ENCODE results near the gene NR1D1.

The NR1D1 gene

GRCh38 chr17:40113907-40114245 is 13.5 kb upstream of the NR1D1 start:
- peak overlapping the region; percentile 85 for H2BK5ac ChIP-seq (ENCODE audit: low read depth, low read length, poor library complexity, severe bottlenecking)
- peaks cover 4% of the 10 kb centered on the region for H3K79me1 ChIP-seq (replicated peaks; ENCODE audit: low read length, poor library complexity, severe bottlenecking)
- no peak overlapping the region for H2BK15ac ChIP-seq (ENCODE audit: low read depth, poor library complexity, severe bottlenecking)
- H3K36me3 ChIP-seq (ENCODE audit: control insufficient read depth in 1 of 2, insufficient read depth in 2 of 2, low read depth in 1 of 2, low read length in 2 of 2), result no peaks in the 10 kb centered on the region
- H3K4me2 ChIP-seq (ENCODE audit: low read length, poor library complexity, severe bottlenecking), result peak overlapping the region; percentile 80
- peak; percentile 62 for DNase-seq
- H3K4ac ChIP-seq (ENCODE audit: low read depth in 1 of 2, low read length in 2 of 2), result peak overlapping the region; percentile 58 to 76
- peak overlapping the region; percentile 85 for H3K9ac ChIP-seq (ENCODE audit: low read length)
- WGBS, result 67% methylated on average over 3 of the region's 5 CpGs
- no peak overlapping the region for H3K23ac ChIP-seq (ENCODE audit: low read length in 2 of 2)
- H4K91ac ChIP-seq (ENCODE audit: low read length), result no peak overlapping the region
- peak overlapping the region; percentile 82 for H2AK5ac ChIP-seq (ENCODE audit: low read length, severe bottlenecking)
- no peak overlapping the region for H3K14ac ChIP-seq (ENCODE audit: low read length in 2 of 2)
- H3K9me3 ChIP-seq (ENCODE audit: control insufficient read depth, low read length), result no peaks in the 10 kb centered on the region
- H3K4me1 ChIP-seq (ENCODE audit: control insufficient read depth, insufficient read depth, low read depth, low read length), result peaks cover 25% of the 10 kb centered on the region
- no peak overlapping the region for H2AFZ ChIP-seq (ENCODE audit: low read depth, low read length)
- peak overlapping the region in 1 of 2 experiments; percentile 71 for H3K4me3 ChIP-seq (ENCODE audit: insufficient read depth in 1 of 2, low read depth in 1 of 2, low read length in 2 of 2)
- no peak overlapping the region for H2BK12ac ChIP-seq (ENCODE audit: low read length in 2 of 2)
- peak overlapping the region; percentile 82 for H2BK120ac ChIP-seq (ENCODE audit: low read depth, low read length)
- peak overlapping the region; percentile 65 to 92 for H3K18ac ChIP-seq (ENCODE audit: low read depth in 1 of 2, low read length in 2 of 2)
- H3K27me3 ChIP-seq (ENCODE audit: control insufficient read depth in 1 of 2, insufficient read depth in 1 of 2, low read length in 2 of 2), result no peaks in the 10 kb centered on the region
- H4K8ac ChIP-seq (ENCODE audit: low read length), result peak overlapping the region; percentile 97
- peak overlapping the region; percentile 98 for H3K27ac ChIP-seq (ENCODE audit: low read length, poor library complexity, severe bottlenecking)

GRCh38 chr17:40113110-40113906 is 12.9 kb upstream of the NR1D1 start:
- Histone ChIP-seq H3K27ac (ENCODE audit: low read length, poor library complexity, severe bottlenecking) (peak overlapping the region; percentile 98), H3K23ac (ENCODE audit: low read length in 2 of 2) (no peak overlapping the region), H3K4me2 (ENCODE audit: low read length, poor library complexity, severe bottlenecking) (peak overlapping the region; percentile 80), H3K36me3 (ENCODE audit: control insufficient read depth in 1 of 2, insufficient read depth in 2 of 2, low read depth in 1 of 2, low read length in 2 of 2) (no peaks in the 10 kb centered on the region), H3K9me3 (ENCODE audit: control insufficient read depth, low read length) (no peaks in the 10 kb centered on the region), H2AFZ (ENCODE audit: low read depth, low read length) (no peak overlapping the region), H3K79me1 (replicated peaks; ENCODE audit: low read length, poor library complexity, severe bottlenecking) (peaks cover 4% of the 10 kb centered on the region), H3K4me1 (ENCODE audit: control insufficient read depth, insufficient read depth, low read depth, low read length) (peaks cover 25% of the 10 kb centered on the region), H3K27me3 (ENCODE audit: control insufficient read depth in 1 of 2, insufficient read depth in 1 of 2, low read length in 2 of 2) (no peaks in the 10 kb centered on the region), H3K14ac (ENCODE audit: low read length in 2 of 2) (no peak overlapping the region), H3K18ac (ENCODE audit: low read depth in 1 of 2, low read length in 2 of 2) (peak overlapping the region; percentile 63 to 92), H2BK5ac (ENCODE audit: low read depth, low read length, poor library complexity, severe bottlenecking) (peak overlapping the region; percentile 97), H3K9ac (ENCODE audit: low read length) (peak overlapping the region; percentile 85), H2BK120ac (ENCODE audit: low read depth, low read length) (peak overlapping the region; percentile 89), H2BK15ac (ENCODE audit: low read depth, poor library complexity, severe bottlenecking) (peak overlapping the region; percentile 90), H4K8ac (ENCODE audit: low read length) (peak overlapping the region; percentile 97), H3K4me3 (ENCODE audit: insufficient read depth in 1 of 2, low read depth in 1 of 2, low read length in 2 of 2) (peak overlapping the region; percentile 30 to 71), H2AK5ac (ENCODE audit: low read length, severe bottlenecking) (peak overlapping the region; percentile 78), H3K4ac (ENCODE audit: low read depth in 1 of 2, low read length in 2 of 2) (peak overlapping the region; percentile 76 to 77), H4K91ac (ENCODE audit: low read length) (peak overlapping the region; percentile 93), H2BK12ac (ENCODE audit: low read length in 2 of 2) (peak overlapping the region; percentile 17 to 32)
- DNase-seq, result peak; percentile 94
- 2% methylated on average over 16 of the region's 17 CpGs for WGBS

- H3K18ac ChIP-seq (ENCODE audit: low read depth in 1 of 2, low read length in 2 of 2), result peak overlapping the region; percentile 7 to 11
- H3K79me1 ChIP-seq (replicated peaks; ENCODE audit: low read length, poor library complexity, severe bottlenecking), result peaks cover 2% of the 10 kb centered on the region
- no peak overlapping the region for H2BK15ac ChIP-seq (ENCODE audit: low read depth, poor library complexity, severe bottlenecking)
- H3K36me3 ChIP-seq (ENCODE audit: control insufficient read depth in 1 of 2, insufficient read depth in 2 of 2, low read depth in 1 of 2, low read length in 2 of 2), result no peaks in the 10 kb centered on the region
- H4K91ac ChIP-seq (ENCODE audit: low read length), result peak overlapping the region; percentile 78
- no peaks in the 10 kb centered on the region for H3K9me3 ChIP-seq (ENCODE audit: control insufficient read depth, low read length)
- no peak for DNase-seq
- peaks cover 31% of the 10 kb centered on the region for H3K4me1 ChIP-seq (ENCODE audit: control insufficient read depth, insufficient read depth, low read depth, low read length)
- peak overlapping the region; percentile 76 for H2BK120ac ChIP-seq (ENCODE audit: low read depth, low read length)
- peak overlapping the region; percentile 85 for H3K9ac ChIP-seq (ENCODE audit: low read length)
- H2BK5ac ChIP-seq (ENCODE audit: low read depth, low read length, poor library complexity, severe bottlenecking), result no peak overlapping the region
- H2AFZ ChIP-seq (ENCODE audit: low read depth, low read length), result no peak overlapping the region
- H3K27ac ChIP-seq (ENCODE audit: low read length, poor library complexity, severe bottlenecking), result peak overlapping the region; percentile 26
- peak overlapping the region; percentile 73 for H2AK5ac ChIP-seq (ENCODE audit: low read length, severe bottlenecking)
- H3K4me3 ChIP-seq (ENCODE audit: insufficient read depth in 1 of 2, low read depth in 1 of 2, low read length in 2 of 2), result peak overlapping the region in 1 of 2 experiments; percentile 71
- no peaks in the 10 kb centered on the region for H3K27me3 ChIP-seq (ENCODE audit: control insufficient read depth in 1 of 2, insufficient read depth in 1 of 2, low read length in 2 of 2)
- 86% methylated on average over 2 of the region's 4 CpGs for WGBS
- peak overlapping the region in 1 of 2 experiments; percentile 89 for H3K4ac ChIP-seq (ENCODE audit: low read depth in 1 of 2, low read length in 2 of 2)
- no peak overlapping the region for H3K14ac ChIP-seq (ENCODE audit: low read length in 2 of 2)
- H4K8ac ChIP-seq (ENCODE audit: low read length), result peak overlapping the region; percentile 76
- H3K4me2 ChIP-seq (ENCODE audit: low read length, poor library complexity, severe bottlenecking), result no peak overlapping the region
- H2BK12ac ChIP-seq (ENCODE audit: low read length in 2 of 2), result peak overlapping the region; percentile 49 to 93
- H3K23ac ChIP-seq (ENCODE audit: low read length in 2 of 2), result no peak overlapping the region
Measured at GRCh38 chr17:40112718-40113109, 12.3 kb upstream of the NR1D1 start.

GRCh38 chr17:40112191-40112711 is 11.9 kb upstream of the NR1D1 start:
- H4K8ac ChIP-seq (ENCODE audit: low read length), result peak overlapping the region; percentile 76
- peak overlapping the region; percentile 76 for H2BK120ac ChIP-seq (ENCODE audit: low read depth, low read length)
- peak overlapping the region in 1 of 2 experiments; percentile 71 for H3K4me3 ChIP-seq (ENCODE audit: insufficient read depth in 1 of 2, low read depth in 1 of 2, low read length in 2 of 2)
- H3K4me1 ChIP-seq (ENCODE audit: control insufficient read depth, insufficient read depth, low read depth, low read length), result peaks cover 36% of the 10 kb centered on the region
- peaks cover 2% of the 10 kb centered on the region for H3K79me1 ChIP-seq (replicated peaks; ENCODE audit: low read length, poor library complexity, severe bottlenecking)
- no peak overlapping the region for H3K27ac ChIP-seq (ENCODE audit: low read length, poor library complexity, severe bottlenecking)
- H3K36me3 ChIP-seq (ENCODE audit: control insufficient read depth in 1 of 2, insufficient read depth in 2 of 2, low read depth in 1 of 2, low read length in 2 of 2), result no peaks in the 10 kb centered on the region
- no peak overlapping the region for H3K14ac ChIP-seq (ENCODE audit: low read length in 2 of 2)
- no peak overlapping the region for H2BK5ac ChIP-seq (ENCODE audit: low read depth, low read length, poor library complexity, severe bottlenecking)
- no peaks in the 10 kb centered on the region for H3K9me3 ChIP-seq (ENCODE audit: control insufficient read depth, low read length)
- H2BK15ac ChIP-seq (ENCODE audit: low read depth, poor library complexity, severe bottlenecking), result peak overlapping the region; percentile 88
- peak overlapping the region; percentile 7 to 77 for H3K18ac ChIP-seq (ENCODE audit: low read depth in 1 of 2, low read length in 2 of 2)
- no peak overlapping the region for H3K4me2 ChIP-seq (ENCODE audit: low read length, poor library complexity, severe bottlenecking)
- no peak overlapping the region for H3K23ac ChIP-seq (ENCODE audit: low read length in 2 of 2)
- no peak for DNase-seq
- H4K91ac ChIP-seq (ENCODE audit: low read length), result peak overlapping the region; percentile 81
- H2AK5ac ChIP-seq (ENCODE audit: low read length, severe bottlenecking), result peak overlapping the region; percentile 85
- H3K4ac ChIP-seq (ENCODE audit: low read depth in 1 of 2, low read length in 2 of 2), result peak overlapping the region in 1 of 2 experiments; percentile 89
- WGBS, result 27% methylated on average over 2 of the region's 2 CpGs
- H3K27me3 ChIP-seq (ENCODE audit: control insufficient read depth in 1 of 2, insufficient read depth in 1 of 2, low read length in 2 of 2), result no peaks in the 10 kb centered on the region
- no peak overlapping the region for H2AFZ ChIP-seq (ENCODE audit: low read depth, low read length)
- peak overlapping the region; percentile 49 to 96 for H2BK12ac ChIP-seq (ENCODE audit: low read length in 2 of 2)
- peak overlapping the region; percentile 85 for H3K9ac ChIP-seq (ENCODE audit: low read length)

All from mesenchymal stem cell (in vitro differentiated cells and primary cell).